Fibroblast of the aortic adventitia (primary cell): ENCODE results near the gene RNF38. TPM values are rescaled to one million over a fixed set of nuclear protein-coding genes. Genes with fewer than 3 reads are reported as not detected.
"Not testable (repeated sequence)": the region's sequence is repeated elsewhere in the genome, so short reads cannot be mapped to it uniquely, and the experiment has no call there.

Experiments
- DNase-seq: peaks from one replicate; pipeline ENCODE4 v3.0.0-alpha.2; 2010; ENCODE audit warnings: low read depth
- H3K4me3 ChIP-seq: 2 replicates; pipeline ENCODE4 v1.5.1; 2011; ENCODE audit warnings: low read depth, mild to moderate bottlenecking, control low read depth, low read length, moderate library complexity
- total RNA-seq: library from RNA; depleted of rRNA; stranded (reverse); fragments of >200 nt; gene quantifications from 2 replicates; pipeline ENCODE4 v1.2.3, GENCODE V29; 2012; ENCODE audit warnings: low replicate concordance
- TF ChIP-seq, protein P1 (sequence below): IDR thresholded peaks from 2 replicates; pipeline ENCODE4 v1.5.1; 2011; ENCODE audit warnings: mild to moderate bottlenecking, low read length, control low read depth, inconsistent platforms; ENCODE audit not compliant: insufficient read depth

The RNF38 gene
- total RNA-seq, 1 donor = 18.3 TPM

DNA sequence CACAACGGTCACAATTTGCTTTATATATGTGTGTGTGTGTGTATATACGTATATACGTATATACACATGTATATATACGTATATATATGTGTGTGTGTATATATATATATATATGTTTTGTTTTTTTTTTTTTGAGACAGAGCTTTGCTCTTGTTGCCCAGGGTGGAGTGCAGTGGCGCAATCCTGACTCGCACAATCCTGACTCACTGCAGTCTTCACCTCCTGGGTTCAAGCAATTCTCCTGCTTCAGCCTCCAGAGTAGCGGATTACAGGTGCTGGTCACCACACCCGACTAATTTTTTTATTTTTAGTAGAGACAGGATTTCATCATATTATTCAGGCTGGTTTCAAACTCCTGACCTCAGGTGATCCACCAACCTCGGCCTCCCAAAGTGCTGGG lies 3.1 kb downstream of the RNF38 start:
- DNase-seq = no peak
- H3K4me3 ChIP-seq = no peak overlapping the region
- TF ChIP-seq, protein P1, sequence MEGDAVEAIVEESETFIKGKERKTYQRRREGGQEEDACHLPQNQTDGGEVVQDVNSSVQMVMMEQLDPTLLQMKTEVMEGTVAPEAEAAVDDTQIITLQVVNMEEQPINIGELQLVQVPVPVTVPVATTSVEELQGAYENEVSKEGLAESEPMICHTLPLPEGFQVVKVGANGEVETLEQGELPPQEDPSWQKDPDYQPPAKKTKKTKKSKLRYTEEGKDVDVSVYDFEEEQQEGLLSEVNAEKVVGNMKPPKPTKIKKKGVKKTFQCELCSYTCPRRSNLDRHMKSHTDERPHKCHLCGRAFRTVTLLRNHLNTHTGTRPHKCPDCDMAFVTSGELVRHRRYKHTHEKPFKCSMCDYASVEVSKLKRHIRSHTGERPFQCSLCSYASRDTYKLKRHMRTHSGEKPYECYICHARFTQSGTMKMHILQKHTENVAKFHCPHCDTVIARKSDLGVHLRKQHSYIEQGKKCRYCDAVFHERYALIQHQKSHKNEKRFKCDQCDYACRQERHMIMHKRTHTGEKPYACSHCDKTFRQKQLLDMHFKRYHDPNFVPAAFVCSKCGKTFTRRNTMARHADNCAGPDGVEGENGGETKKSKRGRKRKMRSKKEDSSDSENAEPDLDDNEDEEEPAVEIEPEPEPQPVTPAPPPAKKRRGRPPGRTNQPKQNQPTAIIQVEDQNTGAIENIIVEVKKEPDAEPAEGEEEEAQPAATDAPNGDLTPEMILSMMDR = no peak

DNA sequence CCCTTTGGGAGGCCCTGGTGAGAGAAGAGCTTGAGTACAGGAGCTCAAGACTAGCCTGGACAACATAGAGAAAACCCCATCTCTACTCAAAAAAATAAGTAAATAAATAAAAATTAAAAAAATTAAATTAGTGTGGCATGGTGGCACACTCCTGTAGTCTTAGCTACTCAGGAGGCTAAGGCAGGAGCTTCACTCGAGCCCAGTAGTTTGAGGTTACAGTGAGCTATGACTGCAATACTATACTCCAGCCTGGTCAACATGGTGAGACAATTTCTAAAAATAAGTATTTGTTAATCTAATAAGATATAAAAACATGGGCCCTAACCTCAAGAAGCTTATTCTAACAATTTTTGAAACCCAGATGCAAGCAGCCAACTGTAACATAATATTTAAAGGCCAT lies 7.6 kb downstream of the RNF38 start:
- TF ChIP-seq, protein P1 = no peak
- no peak overlapping the region for H3K4me3 ChIP-seq
- DNase-seq = no peak

DNA sequence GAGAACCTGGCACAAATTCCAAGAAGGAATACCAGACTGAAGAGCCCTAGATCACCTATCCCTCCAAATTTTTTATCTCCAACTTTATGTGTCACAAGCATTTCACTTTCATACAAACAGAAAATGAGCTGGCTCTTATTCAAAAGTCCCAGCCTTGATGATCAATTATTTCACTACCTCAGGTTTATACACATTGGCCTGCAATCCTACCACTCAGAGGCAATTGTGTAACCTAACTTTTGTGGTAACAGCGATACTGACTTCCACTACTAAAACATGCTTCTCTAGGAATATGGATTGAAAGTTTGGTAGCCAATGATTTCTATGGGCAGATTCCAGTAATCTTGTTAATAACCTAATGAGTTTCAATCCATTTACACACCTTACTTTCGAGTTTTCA lies 10.5 kb downstream of the RNF38 start:
- no peak for DNase-seq
- H3K4me3 ChIP-seq = no peak overlapping the region
- TF ChIP-seq, protein P1 = no peak

DNA sequence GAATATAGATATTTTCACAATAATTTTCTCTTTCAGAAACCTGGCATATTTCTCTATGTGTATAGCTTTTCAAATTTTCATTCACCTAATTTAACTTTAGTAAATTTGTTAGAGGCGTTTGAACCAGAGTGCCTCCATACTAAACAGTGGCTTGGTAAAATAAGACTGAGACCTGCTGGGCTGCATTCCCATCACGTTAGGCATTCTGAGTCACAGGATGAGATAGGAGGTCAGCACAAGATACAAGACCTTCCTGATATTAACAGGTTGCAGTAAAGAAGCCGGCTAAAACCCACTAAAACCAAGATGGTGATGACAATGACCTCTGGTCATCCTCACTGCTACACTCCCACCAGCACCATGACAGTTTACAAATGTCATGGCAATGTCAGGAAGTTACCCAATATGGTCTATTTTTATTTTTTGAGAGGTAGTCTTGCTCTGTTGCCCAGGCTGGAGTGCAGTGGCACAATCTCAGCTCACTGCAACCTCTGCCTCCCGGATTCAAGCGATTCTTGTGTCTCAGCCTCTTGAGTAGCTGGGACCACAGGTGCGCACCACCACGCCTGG lies 13.6 kb downstream of the RNF38 start:
- not testable (repeated sequence) for DNase-seq, H3K4me3 ChIP-seq

DNA sequence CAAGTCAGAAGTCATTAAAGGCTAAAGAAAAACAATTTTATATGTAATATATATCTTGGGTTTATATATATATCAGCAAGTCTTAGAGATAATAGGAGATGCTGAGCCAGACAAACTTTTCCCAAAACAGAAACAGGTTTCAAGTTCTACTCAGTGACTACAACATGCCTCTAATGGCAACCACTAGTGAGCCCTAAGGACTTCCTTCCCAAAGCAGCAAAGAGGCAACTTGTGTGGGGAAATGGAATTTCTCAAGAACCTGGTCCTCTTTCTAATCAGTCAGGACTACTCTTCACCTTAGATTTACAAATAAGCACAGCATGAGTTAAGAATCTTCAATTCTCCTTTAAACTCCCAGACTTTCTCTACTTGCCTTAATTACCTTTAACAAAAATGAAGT lies 17.6 kb downstream of the RNF38 start:
- H3K4me3 ChIP-seq = no peak overlapping the region
- peak; percentile 17 for DNase-seq
- TF ChIP-seq, protein P1 = no peak

DNA sequence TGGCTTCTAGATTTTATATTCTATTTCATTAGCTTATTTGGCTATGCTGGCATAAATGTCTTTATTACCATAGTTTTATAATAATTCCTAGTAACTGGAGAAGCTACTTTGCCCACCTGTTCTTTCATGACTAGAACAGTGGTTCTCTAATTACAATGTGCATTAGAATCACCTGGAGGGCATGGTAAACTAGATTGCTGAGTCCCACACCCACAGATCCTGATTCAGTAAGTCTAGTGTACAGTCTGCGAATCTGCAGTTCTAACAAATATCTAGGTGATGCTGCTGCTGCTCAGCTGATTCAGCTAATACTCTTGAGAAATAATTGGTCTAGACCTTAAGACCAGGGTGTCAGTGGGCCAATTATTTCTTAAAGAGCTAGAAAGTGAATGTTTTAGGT lies 35.5 kb downstream of the RNF38 start:
- TF ChIP-seq, protein P1 = no peak
- DNase-seq = no peak
- no peak overlapping the region for H3K4me3 ChIP-seq

DNA sequence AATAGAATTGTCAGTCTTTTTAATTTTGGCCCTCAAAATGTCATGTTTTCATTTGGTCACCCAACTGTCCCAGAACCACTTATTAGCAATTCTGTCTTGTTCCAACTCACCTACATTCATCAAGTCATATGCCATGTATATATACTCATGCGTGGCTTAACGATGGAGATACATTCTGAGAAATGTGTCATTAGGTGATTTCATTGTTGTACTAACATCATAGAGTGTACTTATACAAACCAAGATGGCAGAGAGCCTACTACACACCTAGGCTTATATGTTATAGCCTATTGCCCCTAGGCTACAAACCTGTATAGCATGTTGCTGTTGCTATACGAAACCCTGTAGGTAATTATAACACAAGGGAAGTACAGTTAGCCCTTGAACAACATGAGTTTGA lies 36.6 kb downstream of the RNF38 start:
- no peak for DNase-seq
- no peak overlapping the region for H3K4me3 ChIP-seq
- TF ChIP-seq, protein P1 = no peak
